Measurements from ENCODE around the gene CACNA2D2.

Gene CACNA2D2

GRCh38 chr3:50428007-50428633, 75.3 kb downstream of the CACNA2D2 start:
- DNase-seq (ENCODE audit: low read depth in 2 of 2), result no peak

DNA sequence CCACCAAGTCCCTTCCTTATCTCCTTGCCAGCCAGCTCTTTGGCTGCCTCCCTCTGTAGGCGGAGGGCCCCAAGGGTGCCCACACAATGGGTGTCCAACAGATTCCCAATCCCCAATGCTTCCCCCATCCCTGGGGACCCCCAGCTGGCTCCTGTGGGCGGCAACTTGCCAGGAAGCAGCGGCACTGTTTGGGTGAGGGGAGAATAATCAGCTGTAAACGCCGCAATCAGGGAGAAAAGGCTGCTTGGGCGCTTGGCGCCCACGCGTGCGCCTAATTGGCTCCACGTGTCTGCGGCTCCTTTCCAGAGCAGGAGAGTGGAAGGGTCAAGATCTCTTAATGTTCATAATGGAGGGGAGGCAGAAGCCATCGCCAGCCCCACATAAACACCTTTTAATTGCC, 76.2 kb downstream of the CACNA2D2 start:
- no peak for DNase-seq (ENCODE audit: low read depth in 2 of 2)

- DNase-seq (ENCODE audit: low read depth in 2 of 2), result no peak
Observed at GRCh38 chr3:50425911-50426310, 77.5 kb downstream of the CACNA2D2 start.

DNA sequence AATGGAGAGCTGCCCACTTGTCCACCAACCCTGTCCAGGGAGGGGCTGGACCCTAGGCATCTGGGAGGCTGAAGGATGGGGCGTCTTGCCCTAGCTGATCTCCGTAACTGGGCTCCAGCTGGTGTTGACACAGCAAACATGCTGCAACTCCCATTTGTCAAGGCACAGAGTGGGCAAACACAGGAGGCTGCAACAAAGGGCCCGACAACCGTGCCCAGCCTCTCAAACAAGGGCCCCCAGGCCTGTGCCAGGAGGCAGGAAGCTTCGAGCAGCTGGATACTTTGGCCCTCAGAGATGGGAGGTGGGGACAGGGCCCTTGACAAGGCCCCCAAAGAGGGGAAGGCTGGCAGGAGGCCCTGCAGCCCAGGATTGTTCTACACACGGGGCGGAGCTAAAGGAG, 79.9 kb downstream of the CACNA2D2 start:
- DNase-seq (ENCODE audit: low read depth in 2 of 2), result no peak

DNA sequence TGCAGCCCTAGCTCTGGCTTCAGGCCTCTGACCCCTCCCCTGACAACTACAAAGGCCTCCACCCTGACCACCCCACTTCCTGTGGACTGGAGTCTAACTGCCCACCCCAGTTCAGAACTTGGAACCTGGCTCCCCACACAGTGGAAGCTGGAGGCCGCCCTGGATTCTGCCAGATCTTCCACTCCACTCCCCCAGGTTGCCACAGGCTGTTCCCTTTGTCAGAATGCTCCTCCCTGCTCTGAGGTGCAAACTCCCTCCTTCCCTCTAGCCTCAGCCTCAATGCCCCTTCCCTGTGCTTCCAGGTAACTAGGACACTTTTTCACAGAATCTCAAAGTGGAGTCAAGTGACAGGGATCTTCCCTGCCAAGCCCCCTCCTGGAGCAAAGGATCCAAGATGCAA, 81.3 kb downstream of the CACNA2D2 start:
- DNase-seq (ENCODE audit: low read depth in 2 of 2), result no peak

DNA sequence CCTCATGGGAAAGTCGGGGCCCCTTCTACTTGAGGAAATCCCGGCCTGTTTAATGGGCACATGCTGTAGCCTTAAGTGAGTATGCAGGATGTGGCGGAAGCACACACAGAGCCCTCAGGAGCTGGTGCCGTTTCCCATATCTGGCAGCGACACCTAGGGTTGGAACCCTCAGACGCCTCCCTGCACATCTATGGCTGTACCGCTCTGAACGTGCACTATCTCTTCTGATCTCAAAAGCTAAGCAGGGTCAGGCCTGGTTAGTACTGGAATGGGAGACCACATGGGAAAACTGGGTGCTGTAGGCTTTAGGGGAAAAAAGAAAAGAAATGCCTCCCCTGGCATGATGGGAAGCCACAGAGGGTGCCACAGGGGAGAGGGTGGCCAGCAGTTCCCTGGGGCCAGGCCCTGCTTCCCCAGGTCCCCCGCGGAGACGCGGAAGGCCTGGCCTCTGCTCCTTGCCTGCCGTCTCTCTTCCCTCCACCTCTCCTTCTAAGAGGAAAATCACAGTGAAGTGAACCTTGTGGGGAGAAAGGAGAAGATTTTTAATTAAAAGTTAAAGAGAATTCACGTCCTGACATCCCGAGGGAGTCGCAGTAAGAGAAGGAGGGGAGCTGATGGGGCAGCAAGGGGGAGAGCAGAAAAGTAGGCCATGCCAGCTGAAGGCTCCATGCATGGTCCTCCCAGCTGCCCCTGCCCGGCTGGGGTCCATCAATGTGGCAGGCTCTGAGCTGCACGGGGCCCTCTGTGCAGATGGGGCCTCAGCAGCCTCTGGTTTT, 83.7 kb downstream of the CACNA2D2 start:
- no peak for DNase-seq (ENCODE audit: low read depth in 2 of 2)

GRCh38 chr3:50418850-50419249, 84.6 kb downstream of the CACNA2D2 start:
- DNase-seq (ENCODE audit: low read depth in 2 of 2), result no peak

GRCh38 chr3:50417637-50418033, 85.8 kb downstream of the CACNA2D2 start:
- DNase-seq (ENCODE audit: low read depth in 2 of 2), result no peak

- no peak for DNase-seq (ENCODE audit: low read depth in 2 of 2)
Observed at GRCh38 chr3:50416736-50417636, 86.4 kb downstream of the CACNA2D2 start.

- no peak for DNase-seq (ENCODE audit: low read depth in 2 of 2)
Observed at GRCh38 chr3:50415816-50416215, 87.6 kb downstream of the CACNA2D2 start.

DNA sequence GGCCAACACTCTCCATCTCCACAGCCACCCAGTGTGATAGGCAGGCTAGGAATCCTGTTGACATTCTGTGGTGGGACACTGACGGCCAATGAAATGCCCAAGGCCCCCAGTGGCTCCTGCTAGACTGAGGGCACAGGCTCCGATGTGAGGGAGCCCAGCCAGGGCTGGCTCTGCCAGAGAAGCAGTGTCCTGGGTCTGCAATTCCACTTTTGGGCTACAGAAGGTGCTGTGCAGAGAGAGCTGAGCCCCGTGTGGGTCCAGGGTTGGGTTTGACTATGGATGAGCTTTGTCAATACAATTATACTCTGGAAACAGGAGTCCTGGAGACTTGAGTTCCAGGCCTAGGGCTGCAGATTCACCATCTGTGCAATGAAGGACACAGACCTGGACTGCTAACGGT, 88.4 kb downstream of the CACNA2D2 start:
- no peak for DNase-seq (ENCODE audit: low read depth in 2 of 2)

DNA sequence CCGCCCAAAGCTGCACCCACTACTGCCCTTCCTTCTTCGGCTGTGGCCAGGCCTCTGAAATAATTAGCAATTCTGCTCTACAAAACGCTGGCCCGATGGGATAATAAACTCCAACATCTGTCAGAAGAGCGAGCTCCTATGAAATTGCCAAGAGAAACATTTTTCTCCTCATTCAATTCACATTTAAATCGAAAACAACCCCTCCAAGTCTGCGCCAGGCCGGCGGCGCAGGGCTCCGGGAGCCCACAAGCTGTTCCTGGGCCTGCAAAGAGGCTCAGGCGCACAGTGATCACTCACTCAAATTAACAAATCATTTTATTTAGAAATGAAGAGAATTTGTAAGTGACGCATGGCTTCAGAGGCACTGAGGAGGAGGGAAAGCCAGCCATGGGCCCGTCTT, 88.8 kb downstream of the CACNA2D2 start:
- no peak for DNase-seq (ENCODE audit: low read depth in 2 of 2)

DNA sequence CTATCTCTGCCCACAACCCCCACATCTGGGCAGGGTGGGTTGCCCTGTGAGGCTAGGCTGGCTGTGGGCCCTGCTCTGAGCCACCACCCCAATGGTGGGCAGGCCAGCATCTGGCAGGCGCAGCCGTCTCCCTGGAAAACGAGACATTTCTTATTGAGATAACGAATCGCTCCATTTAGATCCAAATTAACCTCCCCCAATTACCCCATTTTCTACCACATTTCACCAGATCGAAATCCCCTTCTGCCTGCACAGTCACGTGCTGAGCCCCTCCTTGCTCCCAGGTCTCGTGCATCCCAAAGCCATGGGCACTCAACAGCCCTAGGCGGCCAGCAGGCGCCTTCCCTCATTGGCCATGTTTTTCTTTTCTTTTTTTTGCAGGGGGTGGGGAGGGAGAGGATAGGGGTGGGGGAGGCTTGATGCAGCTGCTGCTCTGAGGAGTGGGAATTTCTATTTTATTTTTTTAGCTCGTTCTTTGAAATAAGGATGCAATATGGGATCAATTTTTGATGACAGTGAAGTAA, 91.1 kb downstream of the CACNA2D2 start:
- no peak for DNase-seq (ENCODE audit: low read depth in 2 of 2)

DNA sequence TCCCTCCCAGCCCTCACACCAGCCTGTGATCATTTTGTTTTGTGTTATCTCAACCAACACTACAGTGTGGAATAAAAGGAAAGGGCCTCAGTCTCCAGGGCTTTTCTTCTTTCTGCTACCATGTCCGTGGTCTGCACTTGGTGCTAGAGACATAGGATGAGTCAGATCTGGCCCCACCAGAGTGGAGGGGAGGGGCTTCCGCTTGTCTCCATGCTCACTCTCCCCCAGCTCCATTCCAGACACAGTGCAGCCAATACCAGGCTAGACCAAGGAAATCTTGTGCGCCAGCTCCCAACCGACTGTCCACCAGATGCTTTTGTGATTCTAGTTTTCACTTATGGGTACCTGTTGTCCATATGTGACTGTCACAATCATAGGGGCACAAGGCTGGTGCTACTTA, 92.2 kb downstream of the CACNA2D2 start:
- DNase-seq (ENCODE audit: low read depth in 2 of 2), result no peak

GRCh38 chr3:50410608-50411139, 92.8 kb downstream of the CACNA2D2 start:
- DNase-seq (ENCODE audit: low read depth in 2 of 2), result no peak

- DNase-seq (ENCODE audit: low read depth in 2 of 2), result no peak
Observed at GRCh38 chr3:50410185-50410584, 93.2 kb downstream of the CACNA2D2 start.

DNA sequence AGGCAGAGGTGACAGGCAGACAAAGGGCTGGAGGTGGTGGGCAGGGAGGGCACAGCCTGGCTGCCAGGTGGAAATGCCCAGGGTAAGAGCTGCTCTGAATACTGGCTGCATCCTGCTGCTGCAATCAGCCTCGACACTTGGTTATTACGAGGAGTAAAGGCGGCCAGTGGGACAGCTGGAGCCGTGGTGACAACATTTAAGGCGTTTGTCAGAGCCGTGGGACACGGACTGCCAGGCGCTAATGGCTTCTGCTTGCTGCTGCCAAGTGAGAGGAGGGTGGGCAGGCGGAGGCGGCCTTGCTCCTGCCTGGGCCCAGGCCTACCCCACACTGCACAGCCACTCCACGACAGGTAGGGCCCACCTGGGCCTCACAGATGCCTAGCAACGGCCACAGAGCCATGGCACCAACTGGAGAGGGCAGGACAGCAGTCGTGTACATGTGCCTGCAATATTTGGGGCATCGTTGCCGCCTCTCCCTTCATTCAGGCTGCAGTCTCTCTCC, 94.9 kb downstream of the CACNA2D2 start:
- no peak for DNase-seq (ENCODE audit: low read depth in 2 of 2)

DNA sequence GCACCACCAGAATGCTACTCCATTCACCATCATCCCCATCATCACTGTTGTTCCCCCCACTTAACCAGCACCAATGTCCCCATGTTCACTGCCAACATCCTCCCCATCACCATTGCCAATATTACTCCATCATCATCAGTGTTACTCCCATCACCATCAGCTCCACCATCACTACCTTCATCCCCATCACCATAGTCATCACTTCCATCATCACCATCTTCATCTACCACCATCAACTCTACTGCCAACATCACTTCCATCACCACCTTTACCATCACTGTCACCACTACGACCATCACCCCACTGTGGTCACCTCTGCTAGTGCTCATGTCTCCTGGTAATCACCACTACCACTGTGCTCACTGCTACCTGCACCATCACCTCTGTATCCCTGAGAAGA, 96.9 kb downstream of the CACNA2D2 start:
- DNase-seq (ENCODE audit: low read depth in 2 of 2), result no peak

- DNase-seq (ENCODE audit: low read depth in 2 of 2), result no peak
Observed at GRCh38 chr3:50405249-50405648, 98.2 kb downstream of the CACNA2D2 start.

DNA sequence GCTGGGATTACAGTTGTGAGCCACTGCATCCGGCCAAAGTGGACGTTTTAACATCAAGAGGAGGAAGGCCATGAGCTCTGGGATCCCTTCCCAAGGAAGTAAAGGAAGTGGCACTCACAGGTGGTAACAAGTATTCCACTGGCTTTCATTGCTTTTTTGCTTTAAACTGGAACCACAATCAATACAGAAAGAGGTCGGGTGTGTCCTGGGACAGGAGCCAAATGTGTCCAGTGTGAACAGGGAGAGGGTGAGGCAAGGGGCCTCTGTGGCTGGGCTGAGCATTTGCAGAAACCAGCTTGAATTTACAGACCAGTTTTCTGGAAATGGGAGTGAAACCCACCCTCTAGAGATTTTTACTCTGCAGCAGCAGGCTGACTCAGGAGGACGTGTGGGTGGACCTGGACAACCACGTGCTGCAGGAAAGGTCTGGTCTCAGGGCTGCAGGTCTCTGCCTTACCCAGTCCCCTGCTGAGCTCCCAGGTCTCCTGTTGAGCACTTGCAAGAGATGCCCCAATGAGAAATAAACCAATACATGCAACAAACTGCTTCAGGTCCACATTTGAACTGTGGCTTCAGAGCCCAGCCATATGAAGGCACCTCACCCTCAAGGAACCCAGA, 101.3 kb downstream of the CACNA2D2 start:
- DNase-seq (ENCODE audit: low read depth in 2 of 2), result no peak

GRCh38 chr3:50396502-50396901, 106.9 kb downstream of the CACNA2D2 start:
- DNase-seq (ENCODE audit: low read depth in 2 of 2), result no peak
